Tibial artery (tissue), 4 donors: ENCODE data around the gene ABCC9.

Source experiments
- DNase-seq, 2 donors: peaks; one replicate each; pipeline ENCODE4 v3.0.0-alpha.2; 2019
- H3K27ac ChIP-seq, 2 donors: fragments of 200-600 bp; sonication (generic) in 1 of 2; 1 replicate in 1 of 2; 2 replicates in 1 of 2; pipeline ENCODE4 v1.5.1; 2018 to 2019; ENCODE audit warnings: mild to moderate bottlenecking in 1 of 2
- H3K27me3 ChIP-seq, 2 donors: fragments of 200-600 bp; sonication (generic) in 1 of 2; one replicate each; pipeline versions ENCODE4 v1.5.1 to v1.6.0; 2016 to 2019
- H3K36me3 ChIP-seq, 3 donors: fragments of 200-600 bp; sonication (generic) in 2 of 3; one replicate each; pipeline ENCODE4 v1.5.1; 2016 to 2019; ENCODE audit warnings: mild to moderate bottlenecking in 2 of 3
- H3K4me1 ChIP-seq, 4 donors: fragments of 200-600 bp; sonication (generic) in 2 of 4; 1 replicate in 3 of 4; 2 replicates in 1 of 4; pipeline ENCODE4 v1.5.1; 2016 to 2019
- H3K4me3 ChIP-seq, 2 donors: fragments of 200-600 bp; sonication (generic) in 1 of 2; 1 replicate in 1 of 2; 2 replicates in 1 of 2; pipeline ENCODE4 v1.5.1; 2018 to 2019; ENCODE audit warnings: mild to moderate bottlenecking in 2 of 2
- H3K9me3 ChIP-seq, 3 donors: fragments of 200-600 bp; sonication (generic) in 1 of 3; one replicate each; pipeline ENCODE4 v1.5.1; 2016 to 2019
- CTCF ChIP-seq, 2 experiments: fragments of 200-600 bp in 1 of 2; fragments of 450-650 bp in 1 of 2; IDR thresholded peaks; one replicate each; pipeline ENCODE4 v1.5.1; 2017 to 2019; ENCODE audit warnings: antibody characterized with exemption in 2 of 2, mild to moderate bottlenecking in 1 of 2, moderate library complexity in 1 of 2
- intact Hi-C: fragments of 100-400 bp; cut with DNase I; formaldehyde crosslinking; loops from one replicate; pipeline ENCODE4 v1.15.0; 2023; ENCODE audit warnings: low total_unique reads

The ABCC9 gene

GRCh38 chr12:21751517-21751916, 189.7 kb downstream of the ABCC9 start:
- intact Hi-C loops = no loop called here
- no peak for TF ChIP-seq CTCF (IDR thresholded peaks at IDR 0.05)
- Histone ChIP-seq H3K4me3 (no peak overlapping the region), H3K36me3 (no peaks in the 10 kb centered on the region), H3K27me3 (no peaks in the 10 kb centered on the region), H3K9me3 (no peaks in the 10 kb centered on the region), H3K27ac (no peak overlapping the region), H3K4me1 (peaks cover 0 to 8% (median 0%) of the 10 kb centered on the region in 4 donors)
- no peak for DNase-seq
